OCI-LY7 (cell line): Measurements from ENCODE around the gene PTPN14. TPM values are rescaled to one million over a fixed set of nuclear protein-coding genes. Genes with fewer than 3 reads are reported as not detected.

Source experiments
- BruUV-seq: library from RNA; stranded (reverse); fragments of 400-500 nt; replicated peaks from 2 replicates; lab custom pipeline; 2021; lab: Mats Ljungman, UMichigan
- CTCF ChIA-PET: fragments of 300-600 bp; sonication (Branson Sonifier 250); formaldehyde crosslinking; loops from one replicate; lab custom pipeline; 2022; ENCODE audit warnings: antibody characterized with exemption; ENCODE audit not compliant: unreplicated experiment; lab: Charles Lee
- POLR2A ChIA-PET: fragments of 300-600 bp; sonication (Branson Sonifier 250); formaldehyde crosslinking; loops from one replicate; lab custom pipeline; 2022; ENCODE audit warnings: antibody characterized with exemption; lab: Charles Lee
- DNase-seq: peaks from one replicate; pipeline ENCODE4 v3.0.0-alpha.2; 2015; ENCODE audit warnings: low spot score
- H2AFZ ChIP-seq: fragments of 200-600 bp; sonication (generic), shearing (Covaris generic); 2 replicates; pipeline ENCODE4 v1.6.1; 2014; ENCODE audit warnings: mild to moderate bottlenecking, antibody characterized with exemption, low read length, moderate library complexity
- H3K27ac ChIP-seq: fragments of 200-600 bp; sonication (generic); 2 replicates; pipeline ENCODE4 v1.5.1; 2014; ENCODE audit warnings: mixed run types, low read depth, mild to moderate bottlenecking, moderate library complexity, low read length, inconsistent platforms; ENCODE audit not compliant: poor library complexity, severe bottlenecking
- H3K36me3 ChIP-seq: fragments of 200-600 bp; sonication (generic); 2 replicates; pipeline ENCODE4 v1.6.1; 2014; ENCODE audit warnings: mild to moderate bottlenecking, antibody characterized with exemption, low read length, moderate library complexity, mixed read lengths; ENCODE audit not compliant: insufficient read depth
- H3K4me1 ChIP-seq: fragments of 200-600 bp; sonication (generic); 2 replicates; pipeline ENCODE4 v1.5.1; 2014; ENCODE audit warnings: mild to moderate bottlenecking, low read length; ENCODE audit not compliant: insufficient read depth, poor library complexity, severe bottlenecking
- H3K4me2 ChIP-seq: fragments of 200-600 bp; sonication (generic); 2 replicates; pipeline ENCODE4 v1.6.1; 2014; ENCODE audit warnings: mild to moderate bottlenecking, low read length
- H3K4me3 ChIP-seq: fragments of 200-600 bp; sonication (generic); 2 replicates; pipeline ENCODE4 v1.5.1; 2014; ENCODE audit warnings: mild to moderate bottlenecking, low read depth, low read length; ENCODE audit not compliant: poor library complexity, severe bottlenecking
- H3K79me2 ChIP-seq: fragments of 200-600 bp; sonication (generic); 2 replicates; pipeline ENCODE4 v1.6.1; 2016; ENCODE audit warnings: low read depth, mild to moderate bottlenecking, low read length, moderate library complexity, mixed read lengths; ENCODE audit not compliant: insufficient read depth
- H3K9me2 ChIP-seq: fragments of 200-600 bp; sonication (generic); 2 replicates; pipeline ENCODE4 v1.6.1; 2016; ENCODE audit warnings: mild to moderate bottlenecking, low read length, mixed read lengths; ENCODE audit not compliant: insufficient read depth
- H3K9me3 ChIP-seq: fragments of 200-600 bp; sonication (generic); 2 replicates; pipeline ENCODE4 v1.6.1; 2014; ENCODE audit warnings: mild to moderate bottlenecking, mixed run types, low read length, mixed read lengths
- H4K20me1 ChIP-seq: fragments of 200-600 bp; sonication (generic); 2 replicates; pipeline ENCODE4 v1.6.1; 2014; ENCODE audit warnings: mild to moderate bottlenecking, antibody characterized with exemption, low read length, moderate library complexity, mixed read lengths; ENCODE audit not compliant: insufficient read depth
- EZH2phosphoT487 ChIP-seq: fragments of 200-600 bp; sonication (generic); IDR thresholded peaks from 2 replicates; pipeline ENCODE4 v1.6.1; 2018; ENCODE audit warnings: low read depth, borderline replicate concordance, mild to moderate bottlenecking, mixed run types, antibody characterized with exemption, low read length, moderate library complexity, mixed read lengths
- intact Hi-C: fragments of 100-400 bp; cut with micrococcal nuclease; formaldehyde crosslinking; loops from one replicate; pipeline ENCODE4 v1.10.0; 2022; ENCODE audit not compliant: unreplicated experiment
- total RNA-seq, 2 experiments: library from RNA; depleted of rRNA in 1 of 2; stranded (reverse); fragments of >200 nt in 1 of 2; shearing (Covaris generic) in 1 of 2; gene quantifications; 2 replicates each; pipeline ENCODE4 v1.2.3, GENCODE V29; 2014 to 2022
- TF ChIP-seq, protein P1 (sequence below): fragments of 200-600 bp; sonication (generic); conservative IDR thresholded peaks from 2 replicates; pipeline ENCODE4 v1.5.1; 2014; ENCODE audit warnings: mild to moderate bottlenecking, antibody characterized with exemption, low read length, moderate library complexity, mixed read lengths

The PTPN14 gene
- total RNA-seq, 2 experiments from 2014 or later = not detected

DNA sequence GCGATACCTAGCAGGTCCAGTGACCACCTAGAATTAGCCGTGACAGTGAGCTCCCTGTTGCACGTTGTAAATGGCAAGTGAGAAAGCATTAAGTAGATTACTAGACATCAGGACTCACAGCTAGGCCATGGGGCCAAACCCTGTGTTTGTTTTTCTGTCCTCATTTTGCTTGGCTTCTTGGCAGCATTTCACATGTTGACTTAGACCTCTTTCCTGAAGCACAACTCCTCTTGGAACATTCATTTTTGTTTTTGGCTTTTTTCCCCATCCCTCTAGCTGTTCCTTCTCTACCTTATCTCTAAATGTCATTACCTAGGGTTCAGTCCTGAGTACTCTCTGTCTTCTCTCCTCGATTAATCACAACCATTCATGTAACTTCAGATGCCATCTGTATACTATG is 16.9 kb upstream of the PTPN14 start:
- H3K79me2 ChIP-seq = no peaks in the 10 kb centered on the region
- H3K4me3 ChIP-seq = no peak overlapping the region
- no TSS peak for BruUV-seq
- H3K36me3 ChIP-seq = no peaks in the 10 kb centered on the region
- no peaks in the 10 kb centered on the region for H3K4me1 ChIP-seq
- H3K9me3 ChIP-seq = no peaks in the 10 kb centered on the region
- H3K9me2 ChIP-seq = no peaks in the 10 kb centered on the region
- no peak for DNase-seq
- no peak overlapping the region for H3K4me2 ChIP-seq
- H4K20me1 ChIP-seq = no peaks in the 10 kb centered on the region
- no peak overlapping the region for H2AFZ ChIP-seq
- intact Hi-C loops = no loop called here
- ChIA-PET POLR2A (interaction anchor here (0.6 to 1.5 kb wide), 3 partner anchors 12 to 358 kb away, joined by 3 to 4 read pairs (median 4); no protein-coding TSS in a partner anchor), CTCF (no interaction called here)
- TF ChIP-seq EZH2phosphoT487 = no peak
- TF ChIP-seq, protein P1, sequence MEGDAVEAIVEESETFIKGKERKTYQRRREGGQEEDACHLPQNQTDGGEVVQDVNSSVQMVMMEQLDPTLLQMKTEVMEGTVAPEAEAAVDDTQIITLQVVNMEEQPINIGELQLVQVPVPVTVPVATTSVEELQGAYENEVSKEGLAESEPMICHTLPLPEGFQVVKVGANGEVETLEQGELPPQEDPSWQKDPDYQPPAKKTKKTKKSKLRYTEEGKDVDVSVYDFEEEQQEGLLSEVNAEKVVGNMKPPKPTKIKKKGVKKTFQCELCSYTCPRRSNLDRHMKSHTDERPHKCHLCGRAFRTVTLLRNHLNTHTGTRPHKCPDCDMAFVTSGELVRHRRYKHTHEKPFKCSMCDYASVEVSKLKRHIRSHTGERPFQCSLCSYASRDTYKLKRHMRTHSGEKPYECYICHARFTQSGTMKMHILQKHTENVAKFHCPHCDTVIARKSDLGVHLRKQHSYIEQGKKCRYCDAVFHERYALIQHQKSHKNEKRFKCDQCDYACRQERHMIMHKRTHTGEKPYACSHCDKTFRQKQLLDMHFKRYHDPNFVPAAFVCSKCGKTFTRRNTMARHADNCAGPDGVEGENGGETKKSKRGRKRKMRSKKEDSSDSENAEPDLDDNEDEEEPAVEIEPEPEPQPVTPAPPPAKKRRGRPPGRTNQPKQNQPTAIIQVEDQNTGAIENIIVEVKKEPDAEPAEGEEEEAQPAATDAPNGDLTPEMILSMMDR = no peak
- no peak overlapping the region for H3K27ac ChIP-seq

DNA sequence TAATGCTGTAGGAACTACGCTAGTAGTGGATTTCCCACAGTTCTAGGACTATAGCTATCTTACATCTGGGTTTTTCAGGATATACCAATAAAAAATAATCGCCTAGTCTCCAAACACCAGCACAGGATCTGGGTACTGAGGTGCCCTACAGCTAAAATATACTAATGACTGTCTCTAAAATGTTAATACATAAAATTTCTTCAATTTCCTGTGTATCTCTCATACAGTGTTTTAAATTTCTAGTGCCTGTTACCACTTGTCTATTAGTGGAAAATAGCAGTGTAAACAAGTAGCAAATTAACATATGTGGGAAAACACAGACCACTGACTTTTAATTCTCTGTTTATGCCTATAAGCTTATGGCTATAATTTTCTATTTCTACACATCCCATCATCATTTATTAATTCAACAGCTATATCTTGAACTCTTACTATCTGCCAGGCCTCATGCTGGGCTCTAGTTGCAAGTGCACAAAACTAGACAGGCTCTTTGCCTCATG is 16.1 kb upstream of the PTPN14 start:
- BruUV-seq = no TSS peak

More for the DNA sequence above, 16.1 kb upstream of the PTPN14 start:
- TF ChIP-seq EZH2phosphoT487 = no peak
- TF ChIP-seq, protein P1 = no peak
- Histone ChIP-seq H3K9me2 (no peaks in the 10 kb centered on the region), H4K20me1 (no peaks in the 10 kb centered on the region), H2AFZ (no peak overlapping the region), H3K4me1 (no peaks in the 10 kb centered on the region), H3K9me3 (no peaks in the 10 kb centered on the region), H3K79me2 (no peaks in the 10 kb centered on the region), H3K36me3 (no peaks in the 10 kb centered on the region), H3K4me2 (no peak overlapping the region), H3K27ac (no peak overlapping the region), H3K4me3 (no peak overlapping the region)
- POLR2A ChIA-PET = interaction anchor here (1.1 to 1.5 kb wide), 2 partner anchors 13 to 16 kb away, joined by 4 read pairs; no protein-coding TSS in a partner anchor
- intact Hi-C loops = no loop called here
- CTCF ChIA-PET = no interaction called here
- no peak for DNase-seq
